ENCODE measurements around the gene PPARD.

GRCh38 chr6:35468181-35468979, 126.0 kb downstream of the PPARD start, which contains the start of gene RPL10A:
- TF ChIP-seq, protein P1, sequence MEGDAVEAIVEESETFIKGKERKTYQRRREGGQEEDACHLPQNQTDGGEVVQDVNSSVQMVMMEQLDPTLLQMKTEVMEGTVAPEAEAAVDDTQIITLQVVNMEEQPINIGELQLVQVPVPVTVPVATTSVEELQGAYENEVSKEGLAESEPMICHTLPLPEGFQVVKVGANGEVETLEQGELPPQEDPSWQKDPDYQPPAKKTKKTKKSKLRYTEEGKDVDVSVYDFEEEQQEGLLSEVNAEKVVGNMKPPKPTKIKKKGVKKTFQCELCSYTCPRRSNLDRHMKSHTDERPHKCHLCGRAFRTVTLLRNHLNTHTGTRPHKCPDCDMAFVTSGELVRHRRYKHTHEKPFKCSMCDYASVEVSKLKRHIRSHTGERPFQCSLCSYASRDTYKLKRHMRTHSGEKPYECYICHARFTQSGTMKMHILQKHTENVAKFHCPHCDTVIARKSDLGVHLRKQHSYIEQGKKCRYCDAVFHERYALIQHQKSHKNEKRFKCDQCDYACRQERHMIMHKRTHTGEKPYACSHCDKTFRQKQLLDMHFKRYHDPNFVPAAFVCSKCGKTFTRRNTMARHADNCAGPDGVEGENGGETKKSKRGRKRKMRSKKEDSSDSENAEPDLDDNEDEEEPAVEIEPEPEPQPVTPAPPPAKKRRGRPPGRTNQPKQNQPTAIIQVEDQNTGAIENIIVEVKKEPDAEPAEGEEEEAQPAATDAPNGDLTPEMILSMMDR (IDR thresholded peaks at IDR 0.05): peak; percentile 95 to 99 (median 98)
- peak; percentile 92 to 94 for TF ChIP-seq POLR2A (IDR thresholded peaks at IDR 0.05)
